Transverse colon (tissue), 4 donors: ENCODE measurements around the gene SLC39A11. TPM values are rescaled to one million over a fixed set of nuclear protein-coding genes. Genes with fewer than 3 reads are reported as not detected.
"Not testable (repeated sequence)": the region's sequence is repeated elsewhere in the genome, so short reads cannot be mapped to it uniquely, and the experiment has no call there.

Experiments
- DNase-seq: peaks from one replicate; pipeline ENCODE4 v3.0.0-alpha.2; 2019
- H3K27ac ChIP-seq, 4 donors: fragments of 200-600 bp; sonication (generic); 2 replicates each; pipeline ENCODE4 v1.5.1; 2016 to 2018; ENCODE audit warnings: inconsistent platforms in 4 of 4
- H3K27me3 ChIP-seq: fragments of 200-600 bp; sonication (generic); 2 replicates; pipeline ENCODE4 v1.5.1; 2017; ENCODE audit warnings: inconsistent platforms
- H3K36me3 ChIP-seq, 4 donors: fragments of 200-600 bp; sonication (generic); 2 replicates each; pipeline ENCODE4 v1.5.1; 2017 to 2019; ENCODE audit warnings: inconsistent platforms in 4 of 4
- H3K4me1 ChIP-seq, 4 donors: fragments of 200-600 bp; sonication (generic); 2 replicates each; pipeline ENCODE4 v1.5.1; 2017 to 2020; ENCODE audit warnings: inconsistent platforms in 4 of 4
- H3K4me3 ChIP-seq, 4 donors: fragments of 200-600 bp; sonication (generic); 1 replicate in 1 of 4; 2 replicates in 3 of 4; pipeline versions ENCODE4 v1.5.1 to v1.6.1; 2017 to 2019; ENCODE audit warnings: inconsistent platforms in 4 of 4
- H3K9me3 ChIP-seq, 2 donors: fragments of 200-600 bp; sonication (generic); 2 replicates each; pipeline ENCODE4 v1.5.1; 2017 to 2019; ENCODE audit warnings: inconsistent platforms in 2 of 2
- CTCF ChIP-seq, 5 experiments: fragments of 200-600 bp in 3 of 5; fragments of 450-650 bp in 2 of 5; sonication (generic) in 3 of 5; IDR thresholded peaks; 1 replicate in 2 of 5; 2 replicates in 3 of 5; pipeline ENCODE4 v1.5.1; 2016 to 2017; ENCODE audit warnings: antibody characterized with exemption in 5 of 5, inconsistent platforms in 3 of 5, mild to moderate bottlenecking in 2 of 5, moderate library complexity in 1 of 5
- EP300 ChIP-seq: sonication (generic); formaldehyde crosslinking; IDR thresholded peaks from one replicate; pipeline ENCODE4 v1.6.1; 2017; ENCODE audit warnings: antibody characterized with exemption, low read depth
- POLR2A ChIP-seq: fragments of 450-650 bp; IDR thresholded peaks from one replicate; pipeline ENCODE4 v1.6.1; 2016; ENCODE audit warnings: antibody characterized with exemption, mild to moderate bottlenecking, moderate library complexity
- POLR2AphosphoS5 ChIP-seq, 3 donors: sonication (generic); formaldehyde crosslinking; IDR thresholded peaks; one replicate each; pipeline ENCODE4 v1.6.1; 2016; ENCODE audit warnings: antibody characterized with exemption in 3 of 3
- WGBS, 2 donors: methylation state at CpG; one replicate each; pipeline ENCODE4 v1.1.5; 2018; ENCODE audit warnings: low coverage in 1 of 2; 5-methylcytosine and 5-hydroxymethylcytosine counted together
- in situ Hi-C, 4 donors: fragments of 200-750 bp; cut with MboI; loops; one replicate each; pipeline versions ENCODE4 v1.15.0 to v1.15.1; 2017; ENCODE audit warnings: low sequenced_read_pairs in 3 of 4, low pct_ligation_motif_present in 1 of 4, low pct_unique_long_range_greater_than_20kb in 1 of 4
- intact Hi-C: fragments of 100-400 bp; cut with DNase I; formaldehyde crosslinking; loops from one replicate; pipeline ENCODE4 v1.15.1; 2023; ENCODE audit warnings: low total_unique reads
- total RNA-seq, 4 donors: library from RNA; depleted of rRNA; stranded (reverse); fragments of >200 nt; gene quantifications; one replicate each; pipeline ENCODE4 v1.1.0, GENCODE V29; 2016

SLC39A11 gene
- total RNA-seq, 4 donors from 2014 or later, result 20.7 to 49.7 (median 33.3) TPM

GRCh38 chr17:72901083-72901482 lies 191.4 kb downstream of the SLC39A11 start:
- TF ChIP-seq CTCF (IDR thresholded peaks at IDR 0.05) (no peak), EP300 (no peak), POLR2AphosphoS5 (IDR thresholded peaks at IDR 0.05) (no peak)
- Histone ChIP-seq H3K27me3 (no peaks in the 10 kb centered on the region), H3K4me3 (no peak overlapping the region), H3K27ac (no peak overlapping the region), H3K9me3 (no peaks in the 10 kb centered on the region), H3K36me3 (no peaks in the 10 kb centered on the region), H3K4me1 (peaks cover 0 to 4% (median 0%) of the 10 kb centered on the region in 4 donors)
- 62 to 66% methylated on average over 8 to 9 of the region's 9 CpGs for WGBS, 2 donors
- DNase-seq, result no peak
- intact Hi-C loops, result no loop called here
- in situ Hi-C loops, result no loop called here

- no peak for DNase-seq
- TF ChIP-seq POLR2AphosphoS5 (IDR thresholded peaks at IDR 0.05) (no peak), EP300 (no peak), POLR2A (no peak), CTCF (IDR thresholded peaks at IDR 0.05) (no peak)
- Histone ChIP-seq H3K9me3 (no peaks in the 10 kb centered on the region), H3K27ac (no peak overlapping the region), H3K4me3 (no peak overlapping the region), H3K36me3 (no peaks in the 10 kb centered on the region), H3K4me1 (peaks cover 0 to 4% (median 0%) of the 10 kb centered on the region in 4 donors), H3K27me3 (no peaks in the 10 kb centered on the region)
- in situ Hi-C loops, result no loop called here
- intact Hi-C loops, result no loop called here
- WGBS, 2 donors, result 64 to 74% methylated on average over 5 to 6 of the region's 6 CpGs
Observed at GRCh38 chr17:72900654-72900971, 191.9 kb downstream of the SLC39A11 start.

- in situ Hi-C loops, result no loop called here
- 75 to 87% methylated on average over 4 to 9 of the region's 9 CpGs for WGBS, 2 donors
- intact Hi-C loops, result no loop called here
Observed at GRCh38 chr17:72898725-72899124, 193.8 kb downstream of the SLC39A11 start.

GRCh38 chr17:72896288-72896687 lies 196.2 kb downstream of the SLC39A11 start:
- H3K27ac ChIP-seq, H3K9me3 ChIP-seq, H3K36me3 ChIP-seq, H3K4me3 ChIP-seq, H3K4me1 ChIP-seq, H3K27me3 ChIP-seq, intact Hi-C loops, DNase-seq, in situ Hi-C loops: not testable (repeated sequence)
- WGBS, 2 donors, result 75 to 78% methylated on average over 3 to 7 of the region's 7 CpGs

More at GRCh38 chr17:72898725-72899124, 193.8 kb downstream of the SLC39A11 start:
- no peak for TF ChIP-seq POLR2A
- no peak for TF ChIP-seq EP300
- no peak for TF ChIP-seq POLR2AphosphoS5 (IDR thresholded peaks at IDR 0.05)
- H3K27ac ChIP-seq, result no peak overlapping the region
- no peaks in the 10 kb centered on the region for H3K36me3 ChIP-seq
- peaks cover 0 to 4% (median 0%) of the 10 kb centered on the region in 4 donors for H3K4me1 ChIP-seq
- no peak for DNase-seq
- no peaks in the 10 kb centered on the region for H3K27me3 ChIP-seq
- no peaks in the 10 kb centered on the region for H3K9me3 ChIP-seq
- H3K4me3 ChIP-seq, result no peak overlapping the region

- Histone ChIP-seq H3K36me3 (no peaks in the 10 kb centered on the region), H3K27ac (no peak overlapping the region), H3K9me3 (no peaks in the 10 kb centered on the region), H3K4me1 (no peaks in the 10 kb centered on the region), H3K27me3 (no peaks in the 10 kb centered on the region), H3K4me3 (no peak overlapping the region)
- in situ Hi-C loops (no loop called here), intact Hi-C loops (no loop called here)
- WGBS, 2 donors, result 99 to 100% methylated on average over 2 of the region's 2 CpGs
- TF ChIP-seq EP300 (no peak), CTCF (IDR thresholded peaks at IDR 0.05) (no peak), POLR2A (no peak), POLR2AphosphoS5 (IDR thresholded peaks at IDR 0.05) (no peak)
- no peak for DNase-seq
Observed at GRCh38 chr17:72891627-72892026, 200.9 kb downstream of the SLC39A11 start.
